ENCODE data around the gene APOA5.
"Not testable (repeated sequence)": the region's sequence is repeated elsewhere in the genome, so short reads cannot be mapped to it uniquely, and the experiment has no call there.

The APOA5 gene

DNA sequence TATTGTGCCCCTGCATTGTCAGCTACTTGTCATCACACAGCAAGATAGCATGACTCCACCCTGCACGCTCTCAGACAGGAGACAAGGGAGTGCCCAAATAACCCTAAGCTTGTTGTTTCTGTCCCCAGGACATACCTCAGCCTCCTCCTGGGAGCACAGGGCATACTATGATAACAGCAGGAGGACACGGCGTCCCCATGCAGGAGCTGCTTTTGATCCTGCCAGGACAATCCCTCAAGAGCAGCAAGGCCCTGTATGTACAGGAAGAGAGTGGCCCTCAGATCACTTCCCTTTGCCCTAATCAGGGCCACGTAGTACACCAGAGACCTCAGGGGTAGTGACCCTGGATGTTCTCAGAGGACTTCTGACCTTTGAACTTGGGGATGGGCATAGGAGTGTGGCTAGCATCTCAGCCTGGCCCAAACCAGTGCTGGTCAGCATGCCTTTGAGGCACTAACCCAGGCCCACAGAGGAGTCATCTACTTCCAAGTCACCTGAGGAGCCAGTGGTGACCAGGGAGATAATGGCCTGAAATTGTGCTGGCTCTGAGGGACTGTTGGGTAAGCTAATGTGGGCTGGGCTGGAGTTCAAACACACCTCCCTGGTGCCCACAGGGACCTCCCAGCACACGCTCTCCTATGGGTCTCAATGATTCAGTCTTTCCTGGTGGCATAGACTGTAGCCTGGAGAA lies 22.2 kb upstream of the APOA5 start:
- Histone ChIP-seq H3K27ac (ENCODE audit: insufficient read depth, low read length, poor library complexity, severe bottlenecking) (no peak overlapping the region), H3K9me3 (ENCODE audit: control insufficient read depth, low read length) (no peaks in the 10 kb centered on the region), H3K4me3 (ENCODE audit: insufficient read depth, low read depth, low read length, poor library complexity, severe bottlenecking) (no peak overlapping the region), H3K27me3 (replicated peaks; ENCODE audit: control insufficient read depth, insufficient read depth, low read length, poor library complexity, severe bottlenecking) (no peaks in the 10 kb centered on the region), H3K36me3 (ENCODE audit: control insufficient read depth, insufficient read depth, low read length) (no peaks in the 10 kb centered on the region), H3K4me1 (ENCODE audit: control insufficient read depth, insufficient read depth, low read length, poor library complexity, severe bottlenecking) (no peaks in the 10 kb centered on the region)
- DNase-seq: no peak

DNA sequence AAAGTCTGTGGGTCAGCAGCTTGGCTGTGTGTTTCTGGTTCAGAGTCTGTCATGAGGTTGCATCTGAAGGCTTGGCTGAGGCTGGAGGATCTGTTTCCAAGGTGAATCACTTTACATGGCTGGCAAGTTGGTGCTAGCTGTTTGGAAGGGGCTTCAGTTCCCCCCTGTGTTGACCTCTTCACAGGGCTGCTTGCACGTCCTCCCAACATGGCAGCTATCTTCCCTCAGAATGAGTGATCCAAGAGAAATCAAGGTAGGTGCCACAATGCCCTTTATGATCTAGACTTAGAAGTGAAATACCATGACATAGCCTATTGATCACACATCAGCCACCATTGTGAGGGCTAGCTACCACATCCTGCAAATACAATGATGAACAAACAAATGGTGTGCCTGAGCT lies 21.5 kb upstream of the APOA5 start:
- no peaks in the 10 kb centered on the region for H3K27me3 ChIP-seq (replicated peaks; ENCODE audit: control insufficient read depth, insufficient read depth, low read length, poor library complexity, severe bottlenecking)
- no peak overlapping the region for H3K4me3 ChIP-seq (ENCODE audit: insufficient read depth, low read depth, low read length, poor library complexity, severe bottlenecking)
- no peak for DNase-seq
- H3K9me3 ChIP-seq (ENCODE audit: control insufficient read depth, low read length): no peaks in the 10 kb centered on the region
- H3K36me3 ChIP-seq (ENCODE audit: control insufficient read depth, insufficient read depth, low read length): no peaks in the 10 kb centered on the region
- no peaks in the 10 kb centered on the region for H3K4me1 ChIP-seq (ENCODE audit: control insufficient read depth, insufficient read depth, low read length, poor library complexity, severe bottlenecking)
- H3K27ac ChIP-seq (ENCODE audit: insufficient read depth, low read length, poor library complexity, severe bottlenecking): no peak overlapping the region

DNA sequence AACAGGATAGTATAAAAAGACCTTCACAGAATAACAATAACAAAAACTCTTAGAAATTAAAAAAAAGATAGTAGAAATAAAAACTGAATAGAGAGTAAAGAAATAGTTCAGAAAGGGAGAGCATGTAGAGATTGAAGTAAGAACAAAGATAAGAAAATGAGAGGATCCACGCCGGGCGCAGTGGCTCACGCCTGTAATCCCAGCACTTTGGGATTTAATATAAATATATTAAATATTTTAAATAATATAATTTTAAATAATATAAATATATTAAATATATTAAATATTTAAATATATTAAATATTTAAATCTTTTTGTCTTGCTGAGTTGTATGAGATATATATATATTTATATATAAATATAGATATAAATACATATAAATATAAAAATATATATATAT lies 20.4 kb upstream of the APOA5 start:
- no peaks in the 10 kb centered on the region for H3K9me3 ChIP-seq (ENCODE audit: control insufficient read depth, low read length)
- no peaks in the 10 kb centered on the region for H3K36me3 ChIP-seq (ENCODE audit: control insufficient read depth, insufficient read depth, low read length)
- no peaks in the 10 kb centered on the region for H3K27me3 ChIP-seq (replicated peaks; ENCODE audit: control insufficient read depth, insufficient read depth, low read length, poor library complexity, severe bottlenecking)
- H3K4me1 ChIP-seq (ENCODE audit: control insufficient read depth, insufficient read depth, low read length, poor library complexity, severe bottlenecking): no peaks in the 10 kb centered on the region
- H3K4me3 ChIP-seq (ENCODE audit: insufficient read depth, low read depth, low read length, poor library complexity, severe bottlenecking): no peak overlapping the region
- no peak for DNase-seq
- no peak overlapping the region for H3K27ac ChIP-seq (ENCODE audit: insufficient read depth, low read length, poor library complexity, severe bottlenecking)

DNA sequence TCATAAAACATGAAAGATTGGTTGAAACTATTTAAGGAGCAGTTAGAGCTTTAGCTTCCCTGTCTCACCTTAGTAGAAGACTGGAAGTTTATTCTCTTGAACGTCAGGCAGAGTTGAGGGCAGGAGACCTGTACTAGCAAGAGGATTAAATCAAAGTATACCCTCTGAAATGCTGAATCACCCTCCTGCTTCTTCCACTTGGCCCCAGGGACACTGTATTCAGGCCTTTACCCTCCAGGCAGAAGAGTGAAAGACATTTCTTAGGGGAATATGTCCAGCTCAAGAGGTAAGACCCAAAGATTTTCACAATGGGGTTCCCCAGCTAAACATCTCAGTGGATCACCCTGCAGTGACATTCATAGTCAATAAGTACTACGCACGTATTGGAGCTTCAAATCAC lies 19.5 kb upstream of the APOA5 start:
- Histone ChIP-seq H3K4me1 (ENCODE audit: control insufficient read depth, insufficient read depth, low read length, poor library complexity, severe bottlenecking) (no peaks in the 10 kb centered on the region), H3K4me3 (ENCODE audit: insufficient read depth, low read depth, low read length, poor library complexity, severe bottlenecking) (no peak overlapping the region), H3K27me3 (replicated peaks; ENCODE audit: control insufficient read depth, insufficient read depth, low read length, poor library complexity, severe bottlenecking) (no peaks in the 10 kb centered on the region), H3K27ac (ENCODE audit: insufficient read depth, low read length, poor library complexity, severe bottlenecking) (no peak overlapping the region), H3K9me3 (ENCODE audit: control insufficient read depth, low read length) (no peaks in the 10 kb centered on the region), H3K36me3 (ENCODE audit: control insufficient read depth, insufficient read depth, low read length) (no peaks in the 10 kb centered on the region)
- DNase-seq: no peak

DNA sequence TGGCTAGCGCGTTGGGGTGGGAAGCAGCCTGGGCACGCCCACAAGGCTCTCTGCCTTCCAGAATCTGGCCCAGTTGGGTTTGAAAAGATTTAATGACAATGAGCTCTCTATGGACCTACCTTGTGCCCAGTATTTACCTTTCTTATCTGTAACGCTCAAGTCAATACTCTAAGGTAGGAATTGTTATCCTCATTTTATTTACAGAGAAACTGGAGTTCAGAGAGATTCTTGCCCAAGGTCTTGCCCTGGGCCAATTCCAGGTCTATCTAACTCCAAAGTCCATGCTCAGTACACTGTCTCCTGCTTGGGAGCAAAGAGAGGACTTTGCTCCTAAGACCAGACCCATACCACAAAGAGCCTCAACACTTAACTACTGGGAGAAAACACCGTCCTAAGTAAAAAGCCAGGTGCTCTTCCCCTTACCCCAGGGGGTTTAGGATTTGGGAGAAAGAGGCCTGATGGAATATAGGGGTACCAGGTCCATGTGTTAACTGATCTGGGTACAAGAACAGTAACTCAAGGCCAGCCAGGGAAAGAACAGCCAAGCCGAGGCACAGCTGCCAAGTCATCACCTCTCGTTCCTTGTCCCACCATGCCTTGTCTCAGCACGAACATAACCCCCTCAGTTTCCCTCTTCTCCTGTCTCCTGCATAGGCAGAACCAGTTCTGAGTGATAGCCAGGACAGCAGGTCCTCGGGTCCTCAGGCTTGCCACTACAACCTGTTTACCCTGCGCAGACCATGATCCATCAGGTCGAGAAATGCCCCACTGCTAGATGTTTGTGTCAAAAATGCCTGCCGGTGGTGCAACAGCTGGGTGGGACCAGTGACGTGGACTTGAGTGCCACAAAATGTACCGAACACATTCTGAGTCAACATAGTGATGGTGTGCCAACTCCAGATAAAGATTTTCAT lies 16.8 kb upstream of the APOA5 start:
- Histone ChIP-seq H3K27me3 (replicated peaks; ENCODE audit: control insufficient read depth, insufficient read depth, low read length, poor library complexity, severe bottlenecking) (no peaks in the 10 kb centered on the region), H3K4me1 (ENCODE audit: control insufficient read depth, insufficient read depth, low read length, poor library complexity, severe bottlenecking) (no peaks in the 10 kb centered on the region), H3K9me3 (ENCODE audit: control insufficient read depth, low read length) (no peaks in the 10 kb centered on the region), H3K36me3 (ENCODE audit: control insufficient read depth, insufficient read depth, low read length) (no peaks in the 10 kb centered on the region), H3K27ac (ENCODE audit: insufficient read depth, low read length, poor library complexity, severe bottlenecking) (no peak overlapping the region), H3K4me3 (ENCODE audit: insufficient read depth, low read depth, low read length, poor library complexity, severe bottlenecking) (no peak overlapping the region)
- no peak for DNase-seq

DNA sequence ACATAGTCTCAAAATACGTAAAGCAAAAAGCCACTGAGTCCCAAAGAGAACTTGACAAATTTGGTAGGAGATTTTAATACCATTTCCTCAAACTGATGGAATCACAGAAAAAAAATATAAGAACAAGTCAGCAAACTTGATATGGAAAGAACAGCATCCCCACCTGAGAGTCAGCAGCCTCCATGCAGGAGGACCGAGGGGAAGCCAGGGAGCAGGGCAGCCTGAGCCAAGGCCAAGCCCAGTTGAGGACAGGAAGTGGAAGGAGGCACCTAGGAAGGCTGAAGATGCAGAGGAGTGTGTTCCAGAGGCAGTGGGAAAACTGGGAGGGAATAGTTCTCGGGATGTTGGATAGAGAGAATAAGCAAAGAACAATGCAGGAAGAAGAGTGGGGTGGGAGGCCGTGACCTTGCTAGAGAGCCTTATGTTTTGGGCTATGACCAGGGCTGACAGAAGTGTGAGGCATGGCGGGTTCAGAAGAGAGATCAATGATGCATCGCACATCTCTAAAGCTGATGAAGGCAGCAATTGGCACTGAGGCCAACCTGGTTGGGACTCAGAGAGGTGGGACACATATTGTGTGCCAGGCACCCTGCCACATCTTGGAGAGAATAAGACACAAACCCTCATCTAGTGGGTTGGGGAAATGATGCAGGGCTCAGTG lies 16.1 kb upstream of the APOA5 start:
- H3K9me3 ChIP-seq (ENCODE audit: control insufficient read depth, low read length): no peaks in the 10 kb centered on the region
- H3K27ac ChIP-seq (ENCODE audit: insufficient read depth, low read length, poor library complexity, severe bottlenecking): no peak overlapping the region
- no peaks in the 10 kb centered on the region for H3K4me1 ChIP-seq (ENCODE audit: control insufficient read depth, insufficient read depth, low read length, poor library complexity, severe bottlenecking)
- H3K4me3 ChIP-seq (ENCODE audit: insufficient read depth, low read depth, low read length, poor library complexity, severe bottlenecking): no peak overlapping the region
- no peaks in the 10 kb centered on the region for H3K27me3 ChIP-seq (replicated peaks; ENCODE audit: control insufficient read depth, insufficient read depth, low read length, poor library complexity, severe bottlenecking)
- no peaks in the 10 kb centered on the region for H3K36me3 ChIP-seq (ENCODE audit: control insufficient read depth, insufficient read depth, low read length)
- DNase-seq: no peak

DNA sequence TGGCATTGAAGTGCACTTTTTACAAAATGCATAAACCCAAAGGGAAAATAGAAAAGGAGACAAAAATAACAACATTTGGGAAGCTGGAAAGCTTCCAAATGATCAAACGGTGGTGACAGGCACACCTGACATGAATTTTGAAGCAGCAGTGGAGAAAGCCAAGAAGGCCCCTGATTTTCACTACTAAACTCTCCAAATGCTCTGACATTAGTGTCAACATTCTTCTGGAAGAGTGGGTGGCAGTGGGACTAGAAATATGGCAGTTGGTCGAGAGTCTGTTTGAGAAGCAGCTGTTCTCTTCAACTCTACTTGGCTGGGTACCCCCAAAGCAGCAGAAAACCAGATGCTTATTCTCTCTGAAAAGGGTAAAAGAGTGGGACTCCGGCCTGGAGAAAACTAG lies 12.3 kb upstream of the APOA5 start:
- no peaks in the 10 kb centered on the region for H3K36me3 ChIP-seq (ENCODE audit: control insufficient read depth, insufficient read depth, low read length)
- H3K27me3 ChIP-seq (replicated peaks; ENCODE audit: control insufficient read depth, insufficient read depth, low read length, poor library complexity, severe bottlenecking): no peaks in the 10 kb centered on the region
- no peak for DNase-seq
- H3K9me3 ChIP-seq (ENCODE audit: control insufficient read depth, low read length): no peaks in the 10 kb centered on the region
- H3K4me1 ChIP-seq (ENCODE audit: control insufficient read depth, insufficient read depth, low read length, poor library complexity, severe bottlenecking): no peaks in the 10 kb centered on the region
- H3K27ac ChIP-seq (ENCODE audit: insufficient read depth, low read length, poor library complexity, severe bottlenecking): no peak overlapping the region
- H3K4me3 ChIP-seq (ENCODE audit: insufficient read depth, low read depth, low read length, poor library complexity, severe bottlenecking): no peak overlapping the region

DNA sequence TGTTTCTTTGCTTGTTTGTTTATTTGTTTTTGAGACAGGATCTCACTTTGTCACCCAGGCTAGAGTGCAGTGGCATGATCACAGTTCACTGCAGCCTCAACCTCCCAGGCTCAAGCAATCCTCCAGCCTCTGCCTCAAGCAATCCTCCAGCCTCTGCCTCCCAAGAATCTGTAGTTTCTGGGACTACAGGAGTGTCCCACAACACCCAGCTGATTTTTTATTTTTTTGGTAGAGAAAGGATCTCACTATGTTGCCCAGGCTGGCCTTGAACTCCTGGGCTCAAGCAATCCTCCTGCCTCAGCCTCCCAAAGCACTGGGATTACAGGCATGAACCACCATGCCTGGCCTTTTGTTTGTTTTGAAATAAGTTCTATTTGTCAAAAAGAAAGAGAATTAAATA lies 10.0 kb upstream of the APOA5 start:
- not testable (repeated sequence) for H3K4me3 ChIP-seq (ENCODE audit: insufficient read depth, low read depth, low read length, poor library complexity, severe bottlenecking); H3K27me3 ChIP-seq (replicated peaks; ENCODE audit: control insufficient read depth, insufficient read depth, low read length, poor library complexity, severe bottlenecking); H3K27ac ChIP-seq (ENCODE audit: insufficient read depth, low read length, poor library complexity, severe bottlenecking); H3K36me3 ChIP-seq (ENCODE audit: control insufficient read depth, insufficient read depth, low read length); DNase-seq; H3K4me1 ChIP-seq (ENCODE audit: control insufficient read depth, insufficient read depth, low read length, poor library complexity, severe bottlenecking); H3K9me3 ChIP-seq (ENCODE audit: control insufficient read depth, low read length)

DNA sequence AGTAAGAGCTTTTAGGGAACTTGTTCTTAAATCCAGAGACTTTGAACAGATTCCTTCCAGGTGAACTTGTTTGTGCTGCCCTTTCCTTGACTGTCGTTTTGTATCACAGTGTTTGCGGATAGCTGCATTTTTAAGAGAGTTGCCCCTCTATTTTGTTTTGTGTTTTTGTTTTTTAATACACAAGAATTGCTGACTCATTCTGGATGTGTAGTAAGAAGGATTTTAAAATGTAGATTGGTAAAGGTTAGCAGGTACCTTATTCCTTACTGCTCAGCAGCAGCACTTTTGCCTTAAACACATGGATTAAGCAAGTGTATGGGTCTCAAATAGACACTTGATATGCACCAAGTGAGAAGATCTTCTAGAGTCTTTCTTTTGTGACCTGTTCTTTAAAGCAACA lies 8.9 kb upstream of the APOA5 start:
- Histone ChIP-seq H3K27me3 (replicated peaks; ENCODE audit: control insufficient read depth, insufficient read depth, low read length, poor library complexity, severe bottlenecking) (no peaks in the 10 kb centered on the region), H3K4me1 (ENCODE audit: control insufficient read depth, insufficient read depth, low read length, poor library complexity, severe bottlenecking) (no peaks in the 10 kb centered on the region), H3K9me3 (ENCODE audit: control insufficient read depth, low read length) (no peaks in the 10 kb centered on the region), H3K4me3 (ENCODE audit: insufficient read depth, low read depth, low read length, poor library complexity, severe bottlenecking) (no peak overlapping the region), H3K36me3 (ENCODE audit: control insufficient read depth, insufficient read depth, low read length) (no peaks in the 10 kb centered on the region), H3K27ac (ENCODE audit: insufficient read depth, low read length, poor library complexity, severe bottlenecking) (no peak overlapping the region)
- DNase-seq: no peak

DNA sequence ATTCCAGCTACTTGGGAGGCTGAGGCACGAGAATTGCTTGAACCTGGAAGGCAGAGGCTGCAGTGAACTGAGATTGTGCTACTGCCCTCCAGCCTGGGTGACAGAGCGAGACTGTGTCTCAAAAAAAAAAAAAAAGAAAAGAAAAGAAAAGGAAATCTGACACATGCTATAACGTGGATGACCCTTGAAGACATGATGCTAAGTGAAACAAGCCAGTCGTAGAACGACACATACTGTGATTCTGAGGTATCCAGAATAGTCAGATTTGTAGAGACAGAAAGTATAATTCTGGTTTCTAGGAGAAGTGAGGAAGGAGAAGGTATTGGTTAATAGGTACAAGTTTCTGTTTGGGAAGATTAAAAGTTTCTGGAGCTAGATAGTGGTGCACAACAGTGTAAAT lies 6.7 kb upstream of the APOA5 start:
- Histone ChIP-seq H3K4me1 (ENCODE audit: control insufficient read depth, insufficient read depth, low read length, poor library complexity, severe bottlenecking) (no peaks in the 10 kb centered on the region), H3K27me3 (replicated peaks; ENCODE audit: control insufficient read depth, insufficient read depth, low read length, poor library complexity, severe bottlenecking) (no peaks in the 10 kb centered on the region), H3K4me3 (ENCODE audit: insufficient read depth, low read depth, low read length, poor library complexity, severe bottlenecking) (no peak overlapping the region), H3K9me3 (ENCODE audit: control insufficient read depth, low read length) (no peaks in the 10 kb centered on the region), H3K36me3 (ENCODE audit: control insufficient read depth, insufficient read depth, low read length) (no peaks in the 10 kb centered on the region), H3K27ac (ENCODE audit: insufficient read depth, low read length, poor library complexity, severe bottlenecking) (no peak overlapping the region)
- DNase-seq: no peak
